ENCODE measurements around the gene CPNE7. TPM values are rescaled to one million over a fixed set of nuclear protein-coding genes. Genes with fewer than 3 reads are reported as not detected.

CPNE7 gene
- total and polyA plus RNA-seq, 9 of the 15 experiments (the other 6 are each of a cell fraction or from before 2014, with no cell fraction given) = 0.30 to 73.4 (median 32.7) TPM

GRCh38 chr16:89583895-89584644, 8.5 kb downstream of the CPNE7 start (continued):
- no peak for TF ChIP-seq ZNF592 (IDR thresholded peaks at IDR 0.05)
- no peak for TF ChIP-seq BMI1 (IDR thresholded peaks at IDR 0.05; ENCODE audit: low read length)
- TF ChIP-seq PTBP1 (IDR thresholded peaks at IDR 0.05; ENCODE audit: low read depth, low read length) = no peak
- no peak for TF ChIP-seq SMAD4 (CRISPR knock-in tag; conservative IDR thresholded peaks at IDR 0.05)
- TF ChIP-seq HES1 (IDR thresholded peaks at IDR 0.05; ENCODE audit: low read depth) = no peak
- TF ChIP-seq NFE2 (IDR thresholded peaks at IDR 0.05; ENCODE audit: low read depth) = no peak
- TF ChIP-seq NCOA2 (IDR thresholded peaks at IDR 0.05; ENCODE audit: partially characterized antibody in 2 of 2) = no peak
- TF ChIP-seq PATZ1 (CRISPR knock-in tag; IDR thresholded peaks at IDR 0.05; ENCODE audit: borderline replicate concordance) = no peak
- TF ChIP-seq ATF4 (CRISPR knock-in tag; IDR thresholded peaks at IDR 0.05) = no peak
- TF ChIP-seq ZNF274 (IDR thresholded peaks at IDR 0.05; ENCODE audit: borderline replicate concordance, low read depth, low read length) = no peak

Data from K562 (cell line).